HG02884 (cell line): ENCODE data around the gene LKAAEAR1.
A peak's percentile ranks its signal among the peaks of the same experiment; 100 is the strongest.

Experiments
- ATAC-seq: cut with Tn5 transposase; IDR thresholded peaks from one replicate; pipeline ENCODE4 v1.9.1; 2021; ENCODE audit warnings: mild to moderate bottlenecking, moderate library complexity; ENCODE audit not compliant: unreplicated experiment

LKAAEAR1 gene

GRCh38 chr20:64068386-64069208, 15.6 kb downstream of the LKAAEAR1 start:
- no peak for ATAC-seq

GRCh38 chr20:64067733-64068307, 16.4 kb downstream of the LKAAEAR1 start:
- ATAC-seq, result no peak

- no peak for ATAC-seq
Observed at GRCh38 chr20:64067005-64067632, 17.1 kb downstream of the LKAAEAR1 start.

- ATAC-seq, result no peak
Observed at GRCh38 chr20:64065974-64066343, 18.2 kb downstream of the LKAAEAR1 start.

GRCh38 chr20:64065062-64065973, 18.9 kb downstream of the LKAAEAR1 start:
- no peak for ATAC-seq

- no peak for ATAC-seq
Observed at GRCh38 chr20:64064145-64064698, 20.0 kb downstream of the LKAAEAR1 start.

- no peak for ATAC-seq
Observed at GRCh38 chr20:64063389-64064144, 20.6 kb downstream of the LKAAEAR1 start.

- peak; percentile 70 for ATAC-seq
Observed at GRCh38 chr20:64062596-64063388, 21.4 kb downstream of the LKAAEAR1 start, which contains the start of gene TCEA2. Gene TCEA2 (plus strand): TSS chr20:64063198. CDS start chr20:64063313, 115 bp downstream.

GRCh38 chr20:64062276-64062595, 22.0 kb downstream of the LKAAEAR1 start:
- ATAC-seq, result no peak

- no peak for ATAC-seq
Observed at GRCh38 chr20:64058536-64058935, 25.7 kb downstream of the LKAAEAR1 start.

GRCh38 chr20:64057628-64058498, 26.3 kb downstream of the LKAAEAR1 start:
- ATAC-seq, result no peak

- ATAC-seq, result no peak
Observed at GRCh38 chr20:64056889-64057627, 27.1 kb downstream of the LKAAEAR1 start.

GRCh38 chr20:64056639-64056888, 27.6 kb downstream of the LKAAEAR1 start:
- no peak for ATAC-seq

GRCh38 chr20:64055893-64056638, 28.1 kb downstream of the LKAAEAR1 start:
- ATAC-seq, result no peak

- no peak for ATAC-seq
Observed at GRCh38 chr20:64055396-64055892, 28.8 kb downstream of the LKAAEAR1 start.

GRCh38 chr20:64053841-64054661, 30.1 kb downstream of the LKAAEAR1 start:
- no peak for ATAC-seq
